Kidney (tissue), 14 donors: ENCODE measurements around the gene WBP2. TPM values are rescaled to one million over a fixed set of nuclear protein-coding genes. Genes with fewer than 3 reads are reported as not detected.
A peak's percentile ranks its signal among the peaks of the same experiment; 100 is the strongest.

ENCODE experiments used
- DNase-seq, 5 donors: peaks; one replicate each; pipeline ENCODE4 v3.0.0-alpha.2; 2013 to 2020
- FAIRE-seq: peaks from 2 replicates; lab custom pipeline; 2012; peaks lifted over from hg19 to GRCh38; lab: Jason Lieb, UNC
- H3K27ac ChIP-seq, 2 donors: one replicate each; pipeline ENCODE4 v1.7.0; 2013; ENCODE audit warnings: low read depth in 2 of 2, low read length in 2 of 2, inconsistent platforms in 1 of 2
- H3K27me3 ChIP-seq: one replicate; pipeline ENCODE4 v1.7.1; 2013; ENCODE audit warnings: low read length, inconsistent platforms; ENCODE audit not compliant: control insufficient read depth, insufficient read depth
- H3K36me3 ChIP-seq, 3 donors: one replicate each; pipeline versions ENCODE4 v1.7.0 to v1.7.1; 2013; ENCODE audit warnings: low read length in 3 of 3, control low read depth in 1 of 3, inconsistent platforms in 1 of 3; ENCODE audit not compliant: insufficient read depth in 3 of 3, control insufficient read depth in 2 of 3
- H3K4me1 ChIP-seq, 3 donors: one replicate each; pipeline versions ENCODE4 v1.7.0 to v1.7.1; 2013; ENCODE audit warnings: low read length in 3 of 3, inconsistent platforms in 1 of 3, low read depth in 1 of 3; ENCODE audit not compliant: control insufficient read depth in 2 of 3, insufficient read depth in 2 of 3
- H3K4me3 ChIP-seq, 3 donors: one replicate each; pipeline versions ENCODE4 v1.7.0 to v1.8.1; 2013; ENCODE audit warnings: low read length in 3 of 3, control low read depth in 1 of 3, inconsistent platforms in 1 of 3
- H3K9ac ChIP-seq, 3 donors: one replicate each; pipeline versions ENCODE4 v1.7.0 to v1.7.1; 2013; ENCODE audit warnings: low read length in 3 of 3, control low read depth in 1 of 3, inconsistent platforms in 1 of 3
- H3K9me3 ChIP-seq, 3 donors: one replicate each; pipeline versions ENCODE4 v1.7.0 to v1.7.1; 2013; ENCODE audit warnings: low read length in 3 of 3, control low read depth in 1 of 3, inconsistent platforms in 1 of 3; ENCODE audit not compliant: control insufficient read depth in 2 of 3, insufficient read depth in 1 of 3
- intact Hi-C: fragments of 100-400 bp; cut with DNase I; formaldehyde crosslinking; loops from one replicate; pipeline ENCODE4 v1.11.1; 2022
- polyA plus RNA-seq: library from polyadenylated mRNA; stranded (reverse); fragments of 350-450 nt; fragmentation: Illumina TruSeq; extraction: RNeasy Lipid Tissue Mini Kit (QIAGEN cat#74804); gene quantifications from one replicate; pipeline ENCODE4 v1.2.3, GENCODE V29; 2014; ENCODE audit warnings: low read depth, low replicate concordance; ENCODE audit not compliant: insufficient read depth
- total RNA-seq: library from RNA; stranded (reverse); fragmentation: NEBNext Ultra II Directional; extraction: Animal tissue kit (Norgen Biotek cat#: 25700); gene quantifications from one replicate; pipeline ENCODE4 v1.2.1, GENCODE V29; 2021
- TF ChIP-seq, protein P1 (sequence below): IDR thresholded peaks from 3 replicates; pipeline ENCODE4 v1.5.1; 2012; ENCODE audit warnings: mild to moderate bottlenecking, moderate library complexity, borderline replicate concordance; ENCODE audit not compliant: insufficient read depth; ENCODE audit errors: extremely low read depth
- donor health status: control.
- donor health status: control.
- donor health status: control.
- donor health status: control.
- donor health status: control.
- donor health status: DM: yes; HTN: yes; CAD: no.
- donor health status: Normal renal cell carcinoma (clear cell type).

WBP2 gene
- total and polyA plus RNA-seq, 2 donors from 2014 or later = 135 to 151 TPM

DNA sequence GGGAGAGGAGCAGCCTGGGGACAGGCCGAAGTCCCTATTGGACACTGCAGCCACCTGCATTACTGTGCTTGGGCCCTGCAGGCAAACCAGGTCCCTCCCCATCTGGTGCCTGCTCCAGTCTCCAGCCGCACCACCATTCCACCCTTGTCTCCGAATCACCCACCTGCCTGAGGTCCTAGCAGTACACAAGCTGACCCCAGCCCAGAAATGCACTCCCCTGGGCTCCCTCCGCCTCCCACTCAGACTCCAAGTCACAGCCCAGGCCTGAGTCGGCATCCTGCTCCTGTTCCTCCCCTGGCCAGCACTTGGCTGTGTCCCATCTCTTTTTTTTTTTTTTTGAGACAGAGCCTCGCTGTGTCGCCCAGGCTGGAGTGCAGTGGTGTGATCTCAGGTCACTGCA, 17.2 kb downstream of the WBP2 start:
- H3K36me3 ChIP-seq = no peaks in the 10 kb centered on the region
- DNase-seq = peak in 1 of 5 donors; percentile 55
- no peak overlapping the region for H3K27ac ChIP-seq
- no peaks in the 10 kb centered on the region for H3K4me1 ChIP-seq
- TF ChIP-seq, protein P1, sequence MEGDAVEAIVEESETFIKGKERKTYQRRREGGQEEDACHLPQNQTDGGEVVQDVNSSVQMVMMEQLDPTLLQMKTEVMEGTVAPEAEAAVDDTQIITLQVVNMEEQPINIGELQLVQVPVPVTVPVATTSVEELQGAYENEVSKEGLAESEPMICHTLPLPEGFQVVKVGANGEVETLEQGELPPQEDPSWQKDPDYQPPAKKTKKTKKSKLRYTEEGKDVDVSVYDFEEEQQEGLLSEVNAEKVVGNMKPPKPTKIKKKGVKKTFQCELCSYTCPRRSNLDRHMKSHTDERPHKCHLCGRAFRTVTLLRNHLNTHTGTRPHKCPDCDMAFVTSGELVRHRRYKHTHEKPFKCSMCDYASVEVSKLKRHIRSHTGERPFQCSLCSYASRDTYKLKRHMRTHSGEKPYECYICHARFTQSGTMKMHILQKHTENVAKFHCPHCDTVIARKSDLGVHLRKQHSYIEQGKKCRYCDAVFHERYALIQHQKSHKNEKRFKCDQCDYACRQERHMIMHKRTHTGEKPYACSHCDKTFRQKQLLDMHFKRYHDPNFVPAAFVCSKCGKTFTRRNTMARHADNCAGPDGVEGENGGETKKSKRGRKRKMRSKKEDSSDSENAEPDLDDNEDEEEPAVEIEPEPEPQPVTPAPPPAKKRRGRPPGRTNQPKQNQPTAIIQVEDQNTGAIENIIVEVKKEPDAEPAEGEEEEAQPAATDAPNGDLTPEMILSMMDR = no peak
- no peak for FAIRE-seq
- H3K27me3 ChIP-seq = no peaks in the 10 kb centered on the region
- intact Hi-C loops = no loop called here
- no peak overlapping the region for H3K9ac ChIP-seq
- no peaks in the 10 kb centered on the region for H3K9me3 ChIP-seq
- no peak overlapping the region for H3K4me3 ChIP-seq

DNA sequence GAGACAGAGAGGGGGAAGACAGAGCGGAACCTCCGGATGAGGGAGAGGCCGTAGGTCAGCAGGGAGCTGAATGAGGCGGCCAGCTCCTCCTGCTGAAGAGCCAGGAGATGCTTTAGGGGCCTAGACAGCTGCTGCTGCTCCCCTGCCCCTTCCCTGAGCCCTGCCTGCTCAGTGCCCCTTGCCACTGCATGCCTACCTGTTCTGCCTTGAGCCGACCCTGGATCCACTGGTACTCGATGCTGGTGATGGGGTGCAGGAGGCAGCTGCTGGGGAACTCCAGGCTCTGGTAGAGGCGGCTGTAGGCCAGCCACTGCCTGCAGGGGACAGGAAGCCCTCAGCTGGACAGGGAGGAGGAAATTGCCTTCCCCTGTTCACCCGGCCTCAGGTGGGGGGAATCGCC, 18.5 kb downstream of the WBP2 start:
- Histone ChIP-seq H3K4me3 (no peak overlapping the region), H3K4me1 (no peaks in the 10 kb centered on the region), H3K36me3 (no peaks in the 10 kb centered on the region), H3K27me3 (no peaks in the 10 kb centered on the region), H3K27ac (no peak overlapping the region), H3K9me3 (no peaks in the 10 kb centered on the region), H3K9ac (no peak overlapping the region)
- DNase-seq (no peak), FAIRE-seq (no peak)
- intact Hi-C loops = no loop called here
- TF ChIP-seq, protein P1 = no peak

GRCh38 chr17:75835654-75835987, 19.5 kb downstream of the WBP2 start:
- H3K36me3 ChIP-seq = no peaks in the 10 kb centered on the region
- intact Hi-C loops = no loop called here
- no peak overlapping the region for H3K27ac ChIP-seq
- FAIRE-seq (no peak), DNase-seq (no peak)
- no peak overlapping the region for H3K9ac ChIP-seq
- no peaks in the 10 kb centered on the region for H3K27me3 ChIP-seq
- no peaks in the 10 kb centered on the region for H3K9me3 ChIP-seq
- TF ChIP-seq, protein P1 = no peak
- no peak overlapping the region for H3K4me3 ChIP-seq
- H3K4me1 ChIP-seq = no peaks in the 10 kb centered on the region
